MCF 10A (cell line): Measurements from ENCODE around the gene CERS4. TPM values are rescaled to one million over a fixed set of nuclear protein-coding genes. Genes with fewer than 3 reads are reported as not detected.

ENCODE experiments used
- Bru-seq: library from RNA; stranded (reverse); fragments of 400-500 nt; gene quantifications from one replicate; lab custom pipeline; 2021; lab: Mats Ljungman, UMichigan
- BruChase-seq, 2 experiments: library from RNA; stranded (reverse); fragments of 400-500 nt; gene quantifications; one replicate each; lab custom pipeline; 2021; lab: Mats Ljungman, UMichigan
- BruUV-seq: library from RNA; stranded (reverse); fragments of 400-500 nt; replicated peaks from 2 replicates; lab custom pipeline; 2021; lab: Mats Ljungman, UMichigan
- CTCF ChIA-PET: fragments of 300-600 bp; sonication (Branson Sonifier 250); formaldehyde crosslinking; extraction: SDS; loops from one replicate; lab custom pipeline; 2021; ENCODE audit warnings: antibody characterized with exemption, inconsistent platforms; lab: Yijun Ruan, JAX
- POLR2A ChIA-PET: fragments of 300-600, 350-650 bp; sonication (Branson Sonifier 250); formaldehyde crosslinking; extraction: SDS; loops from one replicate; lab custom pipeline; 2020; ENCODE audit warnings: antibody characterized with exemption, inconsistent platforms; lab: Yijun Ruan, JAX
- DNase-seq: peaks from one replicate; pipeline ENCODE4 v3.0.0-alpha.2; 2018; ENCODE audit not compliant: unreplicated experiment
- H3K27ac Mint-ChIP-seq: one replicate; pipeline ENCODE4 v1.8.0; 2022; ENCODE audit warnings: mild to moderate bottlenecking, low read depth, mixed read lengths; ENCODE audit not compliant: unreplicated experiment
- H3K27me3 Mint-ChIP-seq: one replicate; pipeline ENCODE4 v1.8.0; 2022; ENCODE audit warnings: mixed read lengths; ENCODE audit not compliant: insufficient read depth, unreplicated experiment
- H3K36me3 Mint-ChIP-seq: one replicate; pipeline ENCODE4 v1.8.0; 2022; ENCODE audit warnings: mild to moderate bottlenecking, moderate library complexity, mixed read lengths; ENCODE audit not compliant: insufficient read depth, unreplicated experiment
- H3K4me1 Mint-ChIP-seq: one replicate; pipeline ENCODE4 v1.8.0; 2022; ENCODE audit warnings: mixed read lengths; ENCODE audit not compliant: insufficient read depth, unreplicated experiment
- H3K4me3 Mint-ChIP-seq: one replicate; pipeline ENCODE4 v1.8.0; 2022; ENCODE audit warnings: mild to moderate bottlenecking, moderate library complexity, mixed read lengths; ENCODE audit not compliant: unreplicated experiment
- H3K9me3 Mint-ChIP-seq: one replicate; pipeline ENCODE4 v1.8.0; 2022; ENCODE audit warnings: mixed read lengths; ENCODE audit not compliant: unreplicated experiment
- intact Hi-C: fragments of 100-400 bp; cut with micrococcal nuclease; formaldehyde crosslinking; loops from 2 replicates; pipeline ENCODE4 v1.14.1; 2022
- long read RNA-seq: library from polyadenylated mRNA; stranded (forward); transcript quantifications from one replicate; pipeline ENCODE4 v2.0.0, GENCODE V29; 2022
- total RNA-seq: library from RNA; stranded (reverse); gene quantifications from 2 replicates; pipeline ENCODE4 v1.2.3, GENCODE V29; 2022
- TF ChIP-seq, protein P1 (sequence below): fragments of 200-600 bp; IDR thresholded peaks from one replicate; pipeline ENCODE4 v1.8.0; 2022; ENCODE audit warnings: antibody characterized with exemption, mild to moderate bottlenecking; ENCODE audit not compliant: unreplicated experiment

Gene CERS4, protein sequence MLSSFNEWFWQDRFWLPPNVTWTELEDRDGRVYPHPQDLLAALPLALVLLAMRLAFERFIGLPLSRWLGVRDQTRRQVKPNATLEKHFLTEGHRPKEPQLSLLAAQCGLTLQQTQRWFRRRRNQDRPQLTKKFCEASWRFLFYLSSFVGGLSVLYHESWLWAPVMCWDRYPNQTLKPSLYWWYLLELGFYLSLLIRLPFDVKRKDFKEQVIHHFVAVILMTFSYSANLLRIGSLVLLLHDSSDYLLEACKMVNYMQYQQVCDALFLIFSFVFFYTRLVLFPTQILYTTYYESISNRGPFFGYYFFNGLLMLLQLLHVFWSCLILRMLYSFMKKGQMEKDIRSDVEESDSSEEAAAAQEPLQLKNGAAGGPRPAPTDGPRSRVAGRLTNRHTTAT
- total RNA-seq, result 1.1 and 1.5 TPM in 2 replicates
- percentile 26 among the genes with signal in this experiment for Bru-seq, nascent RNA
- BruChase-seq, experiment 1, labeled RNA remaining after a 6-hour chase, result percentile 19 among the genes with signal in this experiment
- percentile 24 among the genes with signal in this experiment for BruChase-seq, experiment 2, labeled RNA remaining after a 2-hour chase
- long read RNA-seq, partial matches to known transcripts, result 0 of 1 reads
- long read RNA-seq, other reads (novel, unspliced or antisense), result 0 of 1 reads

DNA sequence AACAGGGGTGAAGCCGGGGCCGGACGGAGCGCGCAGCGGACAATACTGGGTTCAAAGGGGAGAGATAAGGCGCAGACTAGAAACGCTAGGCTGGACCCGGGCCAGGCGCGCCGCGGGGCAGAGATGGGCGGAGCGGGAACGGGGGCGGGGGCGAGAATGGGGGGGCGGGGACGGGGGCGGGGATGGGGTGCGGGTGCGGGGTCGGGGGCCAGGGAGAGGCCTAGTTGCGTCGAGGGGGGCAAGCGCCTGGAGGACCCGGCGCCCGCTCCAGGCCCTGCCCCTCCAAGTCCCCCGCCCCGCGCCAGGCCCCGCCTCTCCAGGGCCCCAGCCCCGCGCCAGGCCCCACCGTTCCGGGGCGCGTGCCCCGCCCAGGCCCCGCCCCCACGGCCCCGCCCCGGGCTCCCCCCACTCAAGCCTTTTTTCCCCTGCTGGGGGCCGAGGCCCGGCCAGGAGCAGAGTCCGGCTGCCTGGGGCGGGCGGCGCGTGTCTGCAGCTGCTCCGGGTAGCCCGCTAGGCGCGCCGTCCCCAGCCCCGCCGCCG, at the start of gene CERS4:
CERS4 (plus strand) TSS at position 449 of the 540 bp plus-strand sequence. CDS start 41,707 bp downstream, outside the sequence.
- intact Hi-C loops, result no loop called here
- Mint-ChIP-seq H3K27me3 (no peaks in the 10 kb centered on the region), H3K4me1 (no peaks in the 10 kb centered on the region), H3K27ac (no peak within 1 kb of the TSS), H3K36me3 (no peaks in the 10 kb centered on the region), H3K4me3 (peak within 1 kb of the TSS; percentile 69), H3K9me3 (no peaks in the 10 kb centered on the region)
- POLR2A ChIA-PET, result interaction anchor here (0.6 to 0.8 kb wide), 3 partner anchors 31 to 103 kb away, joined by 3 to 4 read pairs (median 3); no protein-coding TSS in a partner anchor
- TF ChIP-seq, protein P1, sequence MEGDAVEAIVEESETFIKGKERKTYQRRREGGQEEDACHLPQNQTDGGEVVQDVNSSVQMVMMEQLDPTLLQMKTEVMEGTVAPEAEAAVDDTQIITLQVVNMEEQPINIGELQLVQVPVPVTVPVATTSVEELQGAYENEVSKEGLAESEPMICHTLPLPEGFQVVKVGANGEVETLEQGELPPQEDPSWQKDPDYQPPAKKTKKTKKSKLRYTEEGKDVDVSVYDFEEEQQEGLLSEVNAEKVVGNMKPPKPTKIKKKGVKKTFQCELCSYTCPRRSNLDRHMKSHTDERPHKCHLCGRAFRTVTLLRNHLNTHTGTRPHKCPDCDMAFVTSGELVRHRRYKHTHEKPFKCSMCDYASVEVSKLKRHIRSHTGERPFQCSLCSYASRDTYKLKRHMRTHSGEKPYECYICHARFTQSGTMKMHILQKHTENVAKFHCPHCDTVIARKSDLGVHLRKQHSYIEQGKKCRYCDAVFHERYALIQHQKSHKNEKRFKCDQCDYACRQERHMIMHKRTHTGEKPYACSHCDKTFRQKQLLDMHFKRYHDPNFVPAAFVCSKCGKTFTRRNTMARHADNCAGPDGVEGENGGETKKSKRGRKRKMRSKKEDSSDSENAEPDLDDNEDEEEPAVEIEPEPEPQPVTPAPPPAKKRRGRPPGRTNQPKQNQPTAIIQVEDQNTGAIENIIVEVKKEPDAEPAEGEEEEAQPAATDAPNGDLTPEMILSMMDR, result no peak
- no peak for DNase-seq
- no TSS peak for BruUV-seq
- CTCF ChIA-PET, result interaction anchor here (0.6 to 1.3 kb wide), 2 partner anchors 33 to 392 kb away, joined by 3 to 5 read pairs; no protein-coding TSS in a partner anchor

DNA sequence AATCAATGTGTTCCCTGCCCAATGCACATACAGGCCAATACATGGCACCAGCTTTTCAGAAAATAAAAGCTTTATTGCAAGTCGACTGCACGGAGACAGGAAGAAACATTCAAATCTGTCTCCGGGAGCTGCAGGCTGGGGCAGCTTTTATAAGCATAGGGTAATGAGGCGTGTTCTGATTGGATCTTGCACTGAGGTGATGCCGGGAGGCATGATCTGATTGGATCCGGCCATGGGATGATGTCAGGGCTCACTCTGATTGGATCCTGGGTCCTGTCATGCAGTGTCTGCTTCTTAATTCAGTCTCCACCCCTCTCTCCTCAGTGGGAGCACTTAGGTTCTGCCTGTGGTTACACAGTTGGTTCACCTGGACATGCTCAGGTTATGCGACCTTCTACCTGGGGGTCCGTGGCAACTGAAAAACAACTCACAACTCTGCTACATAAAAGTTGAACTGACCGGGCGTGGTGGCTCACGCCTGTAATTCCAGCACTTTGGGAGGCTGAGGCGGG, 48.0 kb upstream of the CERS4 start:
- Mint-ChIP-seq H3K4me3 (no peak overlapping the region), H3K9me3 (no peaks in the 10 kb centered on the region), H3K27me3 (peaks cover 16% of the 10 kb centered on the region), H3K4me1 (peaks cover 6% of the 10 kb centered on the region), H3K36me3 (no peaks in the 10 kb centered on the region), H3K27ac (no peak overlapping the region)
- ChIA-PET POLR2A (no interaction called here), CTCF (interaction anchor here (0.9 kb wide), 1 partner anchor 80 kb away, joined by 5 read pairs; no protein-coding TSS in a partner anchor)
- BruUV-seq, result no TSS peak
- intact Hi-C loops, result no loop called here
- no peak for DNase-seq
- TF ChIP-seq, protein P1, result no peak

DNA sequence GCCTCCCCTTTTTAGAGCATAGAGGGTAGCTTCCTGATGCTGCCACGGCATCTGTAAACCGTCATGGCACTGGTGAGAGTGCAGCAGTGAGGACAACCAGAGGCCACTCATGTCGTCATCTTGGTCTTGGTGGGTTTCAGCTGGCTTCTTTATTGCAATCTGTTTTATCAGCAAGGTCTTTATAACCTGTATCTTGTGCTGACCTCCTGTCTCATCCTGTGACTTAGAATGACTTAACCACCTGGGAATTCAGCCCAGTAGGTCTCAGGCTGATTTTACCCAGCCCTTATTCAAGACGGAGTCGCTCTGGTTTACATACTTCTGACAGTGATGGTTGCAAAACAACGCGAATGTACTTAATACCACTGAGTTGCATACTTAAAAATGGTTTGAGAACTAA, 45.4 kb upstream of the CERS4 start:
- no peak overlapping the region for H3K27ac Mint-ChIP-seq
- no peak for DNase-seq
- H3K36me3 Mint-ChIP-seq, result no peaks in the 10 kb centered on the region
- TF ChIP-seq, protein P1, result no peak
- BruUV-seq, result no TSS peak
- intact Hi-C loops, result no loop called here
- no peak overlapping the region for H3K4me3 Mint-ChIP-seq
- H3K27me3 Mint-ChIP-seq, result no peaks in the 10 kb centered on the region
- ChIA-PET POLR2A (interaction anchor here (1.0 to 1.6 kb wide), 2 partner anchors 77 to 87 kb away, joined by 3 to 5 read pairs; no protein-coding TSS in a partner anchor), CTCF (interaction anchor here (0.6 to 2.8 kb wide), 2 partner anchors 89 to 126 kb away, joined by 4 to 13 read pairs; no protein-coding TSS in a partner anchor)
- H3K9me3 Mint-ChIP-seq, result no peaks in the 10 kb centered on the region
- peaks cover under 1% of the 10 kb centered on the region for H3K4me1 Mint-ChIP-seq
